G401.6 (cell line): ENCODE data around the gene DCAF4.

Experiments
- FAIRE-seq: peaks from 2 replicates; lab custom pipeline; 2012; peaks lifted over from hg19 to GRCh38; lab: Jason Lieb, UNC

Gene DCAF4

GRCh38 chr14:72926292-72927028, at the start of gene DCAF4:
Gene DCAF4 (plus strand): TSS chr14:72926464. CDS start chr14:72937979, 11,515 bp downstream.
- peak; percentile 97 for FAIRE-seq

GRCh38 chr14:72876710-72877063, 49.6 kb upstream of the DCAF4 start:
- FAIRE-seq: no peak

- FAIRE-seq: no peak
These were observed 47.5 kb upstream of the DCAF4 start for GRCh38 chr14:72878746-72879145.

- FAIRE-seq: no peak
These were observed 46.8 kb upstream of the DCAF4 start for GRCh38 chr14:72879431-72879830.

- no peak for FAIRE-seq
These were observed 46.1 kb upstream of the DCAF4 start for GRCh38 chr14:72880164-72880563.

GRCh38 chr14:72880820-72881219, 45.4 kb upstream of the DCAF4 start:
- no peak for FAIRE-seq

GRCh38 chr14:72881543-72881942, 44.7 kb upstream of the DCAF4 start:
- FAIRE-seq: no peak

- FAIRE-seq: no peak
These were observed 44.2 kb upstream of the DCAF4 start for GRCh38 chr14:72882047-72882446.

GRCh38 chr14:72882463-72882862, 43.8 kb upstream of the DCAF4 start:
- no peak for FAIRE-seq

- no peak for FAIRE-seq
These were observed 43.2 kb upstream of the DCAF4 start for GRCh38 chr14:72883109-72883508.

GRCh38 chr14:72883961-72884360, 42.3 kb upstream of the DCAF4 start:
- no peak for FAIRE-seq

- no peak for FAIRE-seq
These were observed 41.9 kb upstream of the DCAF4 start for GRCh38 chr14:72884386-72884785.

GRCh38 chr14:72887514-72887913, 38.8 kb upstream of the DCAF4 start:
- FAIRE-seq: no peak

- no peak for FAIRE-seq
These were observed 38.1 kb upstream of the DCAF4 start for GRCh38 chr14:72888192-72888591.

- FAIRE-seq: no peak
These were observed 37.5 kb upstream of the DCAF4 start for GRCh38 chr14:72888636-72889201.

GRCh38 chr14:72889366-72889765, 36.9 kb upstream of the DCAF4 start:
- FAIRE-seq: no peak

- FAIRE-seq: no peak
These were observed 34.6 kb upstream of the DCAF4 start for GRCh38 chr14:72891666-72892102.

- no peak for FAIRE-seq
These were observed 34.0 kb upstream of the DCAF4 start for GRCh38 chr14:72892103-72892878.

GRCh38 chr14:72892879-72893635, 33.2 kb upstream of the DCAF4 start:
- FAIRE-seq: no peak

GRCh38 chr14:72893636-72894322, 32.5 kb upstream of the DCAF4 start, which contains the start of gene DPF3:
Gene DPF3 (minus strand): TSS chr14:72894101. CDS start chr14:72894088, 13 bp downstream.
- FAIRE-seq: peak; percentile 96

GRCh38 chr14:72894323-72894622, 32.0 kb upstream of the DCAF4 start:
- FAIRE-seq: no peak
